Fibroblast of skin of back (primary cell): ENCODE data around the gene TREML4. TPM values are rescaled to one million over a fixed set of nuclear protein-coding genes. Genes with fewer than 3 reads are reported as not detected.
"Not testable (repeated sequence)": the region's sequence is repeated elsewhere in the genome, so short reads cannot be mapped to it uniquely, and the experiment has no call there.

Experiments
- DNase-seq: peaks from one replicate; pipeline ENCODE4 v3.0.0-alpha.2; 2013
- polyA plus RNA-seq, 2 experiments: library from polyadenylated mRNA; unstranded; fragments of 120-200 nt; gene quantifications; one replicate each; pipeline ENCODE4 v1.2.1, GENCODE V29; 2013; ENCODE audit not compliant: insufficient read length in 2 of 2

TREML4 gene, protein sequence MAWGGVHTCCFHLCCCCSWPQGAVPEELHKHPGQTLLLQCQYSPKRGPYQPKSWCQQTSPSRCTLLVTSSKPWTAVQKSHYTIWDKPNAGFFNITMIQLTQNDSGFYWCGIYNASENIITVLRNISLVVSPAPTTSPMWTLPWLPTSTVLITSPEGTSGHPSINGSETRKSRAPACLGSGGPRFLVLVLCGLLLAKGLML
- polyA plus RNA-seq (2013, experiment 1 of 2; ENCODE audit: insufficient read length): not detected
- polyA plus RNA-seq (2013, experiment 2 of 2; ENCODE audit: insufficient read length): not detected

GRCh38 chr6:41228096-41228495 lies at the start of gene TREML4:
Gene TREML4, plus strand, starts transcription at chr6:41228349. Its CDS starts 79 bp downstream, at chr6:41228428.
- DNase-seq: no peak

DNA sequence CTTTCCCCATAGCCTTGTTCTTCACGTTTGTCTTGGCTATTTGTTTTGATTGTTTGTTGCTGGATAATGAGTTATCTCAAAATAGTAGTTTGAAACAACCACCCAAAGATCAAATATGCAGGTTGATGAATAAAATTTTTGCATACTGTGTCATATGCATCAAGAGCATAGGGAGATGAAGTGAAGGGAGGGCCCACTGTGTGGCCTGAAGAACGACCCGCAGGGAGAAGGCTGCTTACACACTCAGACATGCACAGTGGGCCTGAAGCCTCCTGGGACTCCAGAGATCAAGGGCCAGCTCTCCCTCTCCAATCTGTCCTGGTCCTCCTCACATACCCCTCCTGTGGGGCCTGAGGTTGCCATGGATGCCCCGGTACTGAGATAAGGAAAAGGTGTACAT lies 49.0 kb upstream of the TREML4 start:
- DNase-seq: no peak

- no peak for DNase-seq
Observed at GRCh38 chr6:41181566-41181965, 46.6 kb upstream of the TREML4 start.

GRCh38 chr6:41182069-41183034 lies 45.8 kb upstream of the TREML4 start:
- DNase-seq: peak; percentile 57

DNA sequence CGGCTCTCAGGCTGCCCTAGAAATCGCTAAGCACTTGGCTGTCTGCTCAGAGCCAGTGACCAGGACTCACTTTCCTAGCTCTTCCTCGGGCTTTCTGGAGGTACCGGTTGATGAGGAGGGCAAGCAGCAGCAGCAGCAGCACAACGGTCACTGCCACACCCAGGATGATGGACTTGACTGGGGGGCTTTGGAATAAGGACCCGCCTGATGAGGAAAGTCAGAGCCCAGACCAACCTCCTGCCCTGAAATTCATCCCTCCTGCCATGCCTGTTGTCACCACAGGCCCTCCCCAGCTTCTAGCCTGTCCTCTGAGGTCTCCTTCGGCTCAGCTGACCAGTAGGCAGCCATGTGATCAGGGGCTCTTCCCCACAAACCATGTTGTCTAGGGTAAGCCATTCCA lies 43.4 kb upstream of the TREML4 start:
- DNase-seq: no peak

DNA sequence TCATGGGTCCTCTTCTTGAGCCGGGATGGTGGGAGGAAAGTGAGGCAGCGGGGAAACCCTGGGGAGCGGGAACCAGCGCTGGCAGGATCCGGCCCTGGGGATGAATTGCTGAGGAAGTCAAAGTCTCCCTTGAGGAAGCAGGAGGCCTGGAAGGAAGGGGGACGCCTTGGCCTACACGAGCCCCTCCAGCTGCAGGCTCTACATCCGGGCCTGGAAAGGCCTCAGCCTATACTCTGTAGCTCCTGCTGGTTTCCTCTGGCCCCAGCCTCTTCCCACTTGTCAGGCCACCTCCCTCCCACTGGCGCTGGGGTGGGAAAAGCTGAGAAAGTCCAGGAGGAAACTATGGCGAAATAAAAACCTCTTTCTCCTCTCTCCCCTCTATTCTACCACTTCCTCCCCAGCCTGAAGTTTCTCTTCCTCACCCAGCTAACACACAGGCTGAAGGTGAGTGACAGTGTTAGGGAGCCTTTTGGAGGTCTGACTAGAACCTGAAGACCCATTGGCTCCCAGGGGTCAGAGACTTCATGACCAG lies 42.1 kb upstream of the TREML4 start:
- no peak for DNase-seq

DNA sequence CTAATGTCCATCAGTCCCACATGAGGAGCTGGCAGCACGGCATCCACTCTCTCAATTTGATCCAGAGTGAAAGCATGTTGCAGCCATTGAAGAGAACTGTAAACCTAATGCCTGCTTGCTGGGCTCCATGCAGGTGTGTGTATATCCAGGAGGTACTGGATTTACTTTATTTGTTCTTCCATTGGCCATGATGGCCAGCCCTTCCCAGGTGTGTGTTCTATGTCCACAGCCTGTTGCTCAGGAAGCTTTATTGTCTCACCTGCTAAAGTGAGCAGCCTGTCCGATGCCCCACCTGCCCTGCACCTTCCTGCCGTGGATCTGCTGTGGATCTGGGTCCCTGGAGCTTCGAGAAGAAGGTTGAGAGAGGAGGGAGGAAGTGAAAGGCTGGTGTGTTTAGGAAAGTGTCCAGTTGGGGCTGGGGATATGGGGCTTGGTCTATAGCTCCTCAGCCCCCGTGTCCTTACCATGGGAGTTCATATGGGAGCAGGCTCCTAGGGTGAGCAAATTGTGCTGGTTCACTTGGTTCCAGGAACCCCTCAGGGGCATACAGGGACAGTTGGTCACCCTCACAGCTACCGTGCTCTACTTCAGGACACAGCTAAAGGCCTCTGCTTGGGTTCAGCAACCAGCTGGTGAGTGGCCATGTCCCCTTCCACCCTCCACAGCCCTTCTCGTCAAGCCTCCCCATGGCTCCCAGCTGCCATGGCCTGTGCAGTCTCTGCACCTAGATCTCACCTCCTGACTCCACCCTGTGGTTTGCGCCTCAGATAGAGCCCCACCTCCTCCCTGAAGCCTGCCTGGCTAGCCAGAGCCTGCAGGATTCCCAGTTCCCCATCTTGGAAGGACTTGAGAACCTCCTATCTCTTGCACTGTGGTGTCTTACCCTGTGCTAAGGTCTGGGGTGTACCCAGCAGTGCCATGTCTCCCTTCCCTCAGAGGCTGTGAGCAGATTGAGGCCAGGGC lies 39.9 kb upstream of the TREML4 start:
- DNase-seq: no peak

- DNase-seq: not testable (repeated sequence)
Observed at GRCh38 chr6:41189046-41189445, 39.1 kb upstream of the TREML4 start.

GRCh38 chr6:41189967-41190366 lies 38.2 kb upstream of the TREML4 start:
- no peak for DNase-seq

GRCh38 chr6:41190791-41191190 lies 37.4 kb upstream of the TREML4 start:
- no peak for DNase-seq

- DNase-seq: no peak
Observed at GRCh38 chr6:41191569-41191968, 36.6 kb upstream of the TREML4 start.

DNA sequence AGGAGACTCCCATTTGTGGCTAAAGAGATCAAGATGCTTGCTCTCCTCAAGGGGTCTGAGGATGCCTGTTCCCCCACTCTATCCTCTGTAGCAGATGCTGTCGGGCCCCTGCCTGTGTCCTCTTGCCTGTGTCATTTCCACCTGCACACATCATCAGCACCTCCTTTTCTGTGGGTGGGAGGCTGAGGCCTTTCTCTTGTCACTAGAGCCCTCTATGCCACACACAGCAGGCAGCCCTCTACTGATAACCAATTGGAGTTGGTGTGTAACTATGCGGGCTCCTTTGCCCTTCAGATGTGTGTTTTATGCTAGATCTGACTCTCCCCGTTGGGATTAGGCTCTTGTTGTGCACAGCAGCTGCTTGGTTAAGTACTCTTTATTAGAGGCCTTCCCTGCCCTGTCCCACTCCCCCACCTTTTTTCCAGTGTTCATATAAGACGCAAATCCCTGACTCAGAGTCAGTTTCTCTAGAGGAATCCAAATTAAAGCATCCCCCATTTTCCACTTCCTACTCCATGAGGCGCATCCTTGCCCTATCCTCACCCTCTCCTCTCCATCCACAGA lies 34.9 kb upstream of the TREML4 start:
- DNase-seq: no peak

DNA sequence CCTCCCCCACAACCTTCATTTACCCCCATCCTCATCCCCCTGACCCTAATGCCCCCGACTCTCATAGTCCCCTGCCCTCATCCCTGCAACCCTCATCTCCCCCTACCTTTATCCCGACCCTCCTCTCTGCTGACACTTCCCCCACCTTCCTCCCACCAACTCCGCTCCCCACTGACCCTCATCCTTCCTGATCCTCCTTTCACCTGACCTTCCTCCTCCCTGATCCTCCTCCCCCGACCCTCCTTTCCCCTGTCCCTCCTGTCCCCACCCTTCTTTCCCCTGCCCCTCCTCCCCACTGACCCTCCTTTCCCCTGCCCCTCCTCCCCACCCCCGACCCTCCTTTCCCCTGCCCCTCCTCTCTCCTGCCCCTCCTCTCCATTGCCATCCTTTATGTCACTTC lies 34.3 kb upstream of the TREML4 start:
- no peak for DNase-seq

GRCh38 chr6:41194386-41194785 lies 33.8 kb upstream of the TREML4 start:
- no peak for DNase-seq

GRCh38 chr6:41197234-41197633 lies 30.9 kb upstream of the TREML4 start:
- no peak for DNase-seq

DNA sequence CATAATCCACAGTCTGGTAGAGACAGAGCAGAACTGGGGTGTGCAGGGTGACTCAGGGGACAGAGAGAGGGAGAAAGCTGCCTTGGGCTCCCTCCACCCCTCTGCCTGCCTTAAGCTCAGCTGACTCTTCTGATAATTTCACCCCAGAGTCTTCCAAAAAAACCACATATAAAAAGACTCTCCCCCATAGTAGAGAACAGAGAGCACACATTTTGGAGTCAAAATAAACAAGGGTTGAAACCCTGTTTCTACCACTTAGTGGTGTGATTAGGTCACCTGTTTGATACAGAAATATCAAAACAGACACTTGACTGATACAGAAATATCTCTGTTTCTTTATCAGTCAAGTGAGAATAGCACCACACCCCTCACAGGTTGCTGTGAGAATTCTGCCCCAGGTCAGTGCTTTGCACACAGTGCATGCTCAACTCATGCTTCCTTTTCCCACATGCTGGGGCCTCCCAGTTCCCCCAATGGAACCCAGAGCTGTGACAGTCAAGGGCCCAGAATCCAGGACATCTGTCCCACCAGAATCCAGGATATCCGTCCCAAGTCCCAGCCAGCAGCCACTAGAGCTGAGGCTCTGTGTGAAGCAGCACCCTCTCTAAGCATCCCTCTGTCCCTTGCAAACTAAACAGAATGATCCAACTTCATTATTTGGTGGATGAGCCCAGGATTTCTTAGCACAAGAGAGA lies 28.4 kb upstream of the TREML4 start:
- DNase-seq: no peak

- DNase-seq: peak; percentile 48
Observed at GRCh38 chr6:41200296-41200900, 27.8 kb upstream of the TREML4 start.

DNA sequence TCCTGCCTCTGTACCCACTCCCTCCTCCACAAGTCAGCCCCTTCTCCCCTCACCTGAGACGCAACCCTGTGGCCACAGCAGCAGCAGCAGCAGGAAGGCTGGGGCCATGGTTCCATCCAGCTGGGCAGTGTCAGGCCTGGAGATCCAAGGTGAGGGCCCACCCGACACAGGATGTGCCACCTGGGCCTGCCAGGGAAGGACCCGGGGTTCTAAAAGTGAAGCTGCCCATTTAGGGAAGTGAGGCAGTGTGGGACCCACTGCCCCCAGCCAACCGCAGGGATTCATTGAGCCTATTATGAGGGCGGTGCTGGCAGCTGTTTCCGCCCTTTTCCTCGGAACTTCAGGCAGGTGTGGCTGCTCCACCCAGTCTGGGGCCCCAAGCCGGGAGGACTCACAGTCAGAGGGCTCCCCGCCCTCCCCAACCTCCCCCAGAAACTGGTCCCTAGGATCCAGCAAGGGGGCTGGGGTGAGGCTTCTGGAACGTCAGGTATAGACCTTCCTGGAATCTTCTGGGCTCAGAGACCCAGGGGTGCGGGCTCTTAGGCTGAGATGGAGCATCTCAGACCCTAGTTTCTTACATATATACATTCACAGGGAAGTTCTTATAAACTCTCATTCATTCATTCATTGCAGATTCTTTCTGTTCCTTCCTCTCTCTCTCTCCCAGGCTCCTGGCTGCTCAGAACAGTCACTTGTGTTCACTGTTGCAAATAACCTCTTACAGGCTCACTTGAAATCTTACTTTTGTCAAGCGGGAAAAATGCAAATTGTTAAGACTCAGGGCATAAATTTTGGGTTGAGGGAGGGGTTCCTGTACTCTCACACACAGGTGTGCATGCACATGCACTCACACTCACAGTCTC lies 27.0 kb upstream of the TREML4 start, which contains the start of gene TREML2:
TREML2 (minus strand) TSS at position 249 of the 863 bp plus-strand sequence; CDS start at position 108, 141 bp downstream.
- DNase-seq: no peak

- no peak for DNase-seq
Observed at GRCh38 chr6:41201764-41202173, 26.4 kb upstream of the TREML4 start.

DNA sequence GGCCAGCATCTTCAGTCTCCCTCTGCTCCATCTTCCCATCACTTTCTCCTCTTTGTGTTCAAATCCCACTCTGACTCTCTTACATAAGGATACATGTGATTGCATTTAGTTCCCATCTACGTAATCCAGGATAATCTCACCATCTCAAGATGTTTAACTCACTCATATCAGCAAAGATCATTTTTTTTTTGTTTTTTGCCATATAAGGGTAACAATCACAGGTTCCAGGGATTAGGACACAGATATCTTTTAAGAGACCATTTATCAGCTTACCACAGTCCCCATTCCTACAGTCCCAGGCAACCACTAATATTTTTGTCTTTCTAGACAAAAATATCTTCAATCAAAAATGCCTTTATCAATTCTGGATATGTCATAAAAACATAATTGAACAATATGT lies 24.0 kb upstream of the TREML4 start:
- no peak for DNase-seq
